GM12878 (cell line): Measurements from ENCODE around the gene ARHGAP32. TPM values are rescaled to one million over a fixed set of nuclear protein-coding genes. Genes with fewer than 3 reads are reported as not detected.
"Not testable (repeated sequence)": the region's sequence is repeated elsewhere in the genome, so short reads cannot be mapped to it uniquely, and the experiment has no call there.

ENCODE experiments used
- ATAC-seq: fragments of 200-7000 bp; cut with Tn5 transposase; 3 replicates; pipeline ENCODE4 v1.9.1; 2020; ENCODE audit warnings: mild to moderate bottlenecking, moderate library complexity
- BruUV-seq: library from RNA; stranded (reverse); fragments of 400-500 nt; replicated peaks from 2 replicates; lab custom pipeline; 2021; lab: Mats Ljungman, UMichigan
- CTCF ChIA-PET: fragments of 300-600 bp; sonication (Branson Sonifier 250); formaldehyde crosslinking; extraction: SDS; loops from one replicate; lab custom pipeline; 2021; ENCODE audit warnings: inconsistent platforms; lab: Yijun Ruan, JAX
- POLR2A ChIA-PET: fragments of 350-600 bp; formaldehyde crosslinking; extraction: SDS; loops from one replicate; lab custom pipeline; 2021; ENCODE audit warnings: inconsistent platforms; lab: Charles Lee
- RAD21 ChIA-PET: fragments of 300-600 bp; sonication (Branson Sonifier 250); formaldehyde crosslinking; loops from one replicate; lab custom pipeline; 2023; ENCODE audit warnings: antibody characterized with exemption; ENCODE audit not compliant: unreplicated experiment; lab: Charles Lee
- SMC1A ChIA-PET: fragments of 300-600 bp; sonication (Branson Sonifier 250); formaldehyde crosslinking; loops from one replicate; lab custom pipeline; 2023; ENCODE audit not compliant: unreplicated experiment, uncharacterized antibody; lab: Charles Lee
- DNase-seq: peaks from one replicate; pipeline ENCODE4 v3.0.0-alpha.2; 2011; ENCODE audit warnings: low read depth, low spot score
- FAIRE-seq: peaks from 3 replicates; lab custom pipeline; 2011; peaks lifted over from hg19 to GRCh38; lab: Jason Lieb, UNC
- H2AFZ ChIP-seq: 2 replicates; pipeline ENCODE4 v1.6.0; 2011; ENCODE audit warnings: low read depth, low read length, control low read depth; ENCODE audit not compliant: control insufficient read depth
- H3K27ac ChIP-seq: 2 replicates; pipeline ENCODE4 v1.5.1; 2011; ENCODE audit warnings: control low read depth; ENCODE audit not compliant: control insufficient read depth, insufficient read depth
- H3K27me3 ChIP-seq, 2 experiments: replicated peaks in 1 of 2; 2 replicates each; pipeline versions ENCODE4 v1.6.0 to v1.6.1; 2011; ENCODE audit warnings: low read length in 1 of 2; ENCODE audit not compliant: control insufficient read depth in 2 of 2, insufficient read depth in 2 of 2
- H3K36me3 ChIP-seq, 2 experiments: 2 replicates each; pipeline ENCODE4 v1.5.1; 2011; ENCODE audit warnings: low read length in 1 of 2; ENCODE audit not compliant: control insufficient read depth in 2 of 2, insufficient read depth in 2 of 2
- H3K4me1 ChIP-seq: 2 replicates; pipeline ENCODE4 v1.6.1; 2011; ENCODE audit warnings: mild to moderate bottlenecking, low read length, moderate library complexity, mixed read lengths; ENCODE audit not compliant: control insufficient read depth, insufficient read depth
- H3K4me2 ChIP-seq: 2 replicates; pipeline ENCODE4 v1.6.0; 2011; ENCODE audit warnings: control low read depth; ENCODE audit not compliant: control insufficient read depth, insufficient read depth
- H3K4me3 ChIP-seq: fragments of 200-600 bp; sonication (generic); 2 replicates; pipeline ENCODE4 v1.5.1; 2016
- H3K79me2 ChIP-seq: 2 replicates; pipeline ENCODE4 v1.6.0; 2011; ENCODE audit warnings: low read length; ENCODE audit not compliant: control insufficient read depth, insufficient read depth
- H3K9ac ChIP-seq: 2 replicates; pipeline ENCODE4 v1.8.0; 2011; ENCODE audit warnings: low read length, control low read depth, mixed read lengths; ENCODE audit not compliant: control insufficient read depth, insufficient read depth
- H3K9me3 ChIP-seq: replicated peaks from 3 replicates; pipeline ENCODE4 v1.5.1; 2011; ENCODE audit warnings: mild to moderate bottlenecking, low read length; ENCODE audit not compliant: control insufficient read depth, insufficient read depth
- H4K20me1 ChIP-seq: 2 replicates; pipeline ENCODE4 v1.6.0; 2011; ENCODE audit not compliant: control insufficient read depth, insufficient read depth
- CEBPZ ChIP-seq: fragments of 150-350 bp; IDR thresholded peaks from 2 replicates; pipeline ENCODE4 v1.6.1; 2016; ENCODE audit warnings: low read depth, low read length
- E2F4 ChIP-seq: IDR thresholded peaks from 2 replicates; pipeline ENCODE4 v1.6.1; 2012; ENCODE audit warnings: low read depth, low read length, improper control_type of control experiment
- HSF1 ChIP-seq: fragments of 150-350 bp; IDR thresholded peaks from 2 replicates; pipeline ENCODE4 v1.6.1; 2014; ENCODE audit warnings: mild to moderate bottlenecking, low read depth, low read length
- POLR2AphosphoS5 ChIP-seq: IDR thresholded peaks from 2 replicates; pipeline ENCODE4 v1.6.1; 2011; ENCODE audit warnings: mild to moderate bottlenecking, low read length, inconsistent platforms
- REST ChIP-seq: IDR thresholded peaks from 2 replicates; pipeline ENCODE4 v1.6.1; 2012; ENCODE audit warnings: mild to moderate bottlenecking, low read depth, low read length
- SREBF1 ChIP-seq: IDR thresholded peaks from 2 replicates; pipeline ENCODE4 v1.6.1; 2012; ENCODE audit warnings: mild to moderate bottlenecking, low read length
- WGBS: methylation state at CpG from one replicate; pipeline ENCODE4 v1.1.6; 2016; ENCODE audit warnings: low lambda C conversion rate; ENCODE audit not compliant: insufficient replicate concordance, insufficient coverage; ENCODE audit errors: missing lambda C conversion rate; 5-methylcytosine and 5-hydroxymethylcytosine counted together
- in situ Hi-C: fragments of 300-500 bp; cut with MboI; formaldehyde crosslinking; loops from 9 replicates; pipeline ENCODE4 v1.14.3; 2018; ENCODE audit warnings: mixed read lengths
- intact Hi-C: fragments of 100-400 bp; cut with micrococcal nuclease; formaldehyde crosslinking; loops from one replicate; pipeline ENCODE4 v1.14.2; 2022; ENCODE audit not compliant: unreplicated experiment
- polyA plus RNA-seq, 11 experiments: library from polyadenylated mRNA; depleted of rRNA in 4 of 11; unstranded in 6 of 11; stranded (reverse) in 5 of 11; fragments of >200 nt; fragmentation: Nextera tagmentation in 4 of 11; fragmentation: Illumina TruSeq in 1 of 11; extraction: Ambion mirVana in 4 of 11; extraction: Trizol in 1 of 11; gene quantifications; 1 replicate in 1 of 11; 2 replicates in 10 of 11; pipeline versions ENCODE4 v1.2.1 to v1.2.3, GENCODE V29; 2011 to 2016; ENCODE audit warnings: inconsistent platforms in 2 of 11, missing spikeins in 2 of 11, low read depth in 1 of 11
- total RNA-seq, 4 experiments: library from RNA; depleted of rRNA in 3 of 4; stranded (reverse); fragments of >200 nt in 3 of 4; fragmentation: Illumina TruSeq in 1 of 4; extraction: Trizol in 1 of 4; gene quantifications; 2 replicates each; pipeline versions ENCODE4 v1.2.1 to v1.2.3, GENCODE V29; 2013 to 2021

Gene ARHGAP32
- total and polyA plus RNA-seq, 10 of the 15 experiments (the other 5 are each of a cell fraction or from before 2014, with no cell fraction given): under 0.01 to 0.46 (median 0.12) TPM; not detected in 1

GRCh38 chr11:129189646-129190045 is 2.5 kb downstream of the ARHGAP32 start (continued):
- no peak for TF ChIP-seq POLR2AphosphoS5
- TF ChIP-seq CEBPZ: no peak
- TF ChIP-seq E2F4: no peak
- no peak for TF ChIP-seq SREBF1
- TF ChIP-seq HSF1: no peak
- no peak for TF ChIP-seq REST

- H2AFZ ChIP-seq, H4K20me1 ChIP-seq, intact Hi-C loops, POLR2A ChIA-PET, BruUV-seq, SMC1A ChIA-PET, H3K27me3 ChIP-seq, H3K4me2 ChIP-seq, DNase-seq, CTCF ChIA-PET, H3K4me1 ChIP-seq, FAIRE-seq, H3K27ac ChIP-seq, H3K9me3 ChIP-seq, H3K36me3 ChIP-seq, H3K4me3 ChIP-seq, RAD21 ChIA-PET, H3K79me2 ChIP-seq, ATAC-seq, in situ Hi-C loops, H3K9ac ChIP-seq: not testable (repeated sequence)
- WGBS: 6% methylated on average over 2 of the region's 2 CpGs
These were observed 7.0 kb downstream of the ARHGAP32 start for GRCh38 chr11:129185082-129185481.
